Measurements from ENCODE around the gene ZNF658.
"Not testable (repeated sequence)": the region's sequence is repeated elsewhere in the genome, so short reads cannot be mapped to it uniquely, and the experiment has no call there.

The ZNF658 gene

DNA sequence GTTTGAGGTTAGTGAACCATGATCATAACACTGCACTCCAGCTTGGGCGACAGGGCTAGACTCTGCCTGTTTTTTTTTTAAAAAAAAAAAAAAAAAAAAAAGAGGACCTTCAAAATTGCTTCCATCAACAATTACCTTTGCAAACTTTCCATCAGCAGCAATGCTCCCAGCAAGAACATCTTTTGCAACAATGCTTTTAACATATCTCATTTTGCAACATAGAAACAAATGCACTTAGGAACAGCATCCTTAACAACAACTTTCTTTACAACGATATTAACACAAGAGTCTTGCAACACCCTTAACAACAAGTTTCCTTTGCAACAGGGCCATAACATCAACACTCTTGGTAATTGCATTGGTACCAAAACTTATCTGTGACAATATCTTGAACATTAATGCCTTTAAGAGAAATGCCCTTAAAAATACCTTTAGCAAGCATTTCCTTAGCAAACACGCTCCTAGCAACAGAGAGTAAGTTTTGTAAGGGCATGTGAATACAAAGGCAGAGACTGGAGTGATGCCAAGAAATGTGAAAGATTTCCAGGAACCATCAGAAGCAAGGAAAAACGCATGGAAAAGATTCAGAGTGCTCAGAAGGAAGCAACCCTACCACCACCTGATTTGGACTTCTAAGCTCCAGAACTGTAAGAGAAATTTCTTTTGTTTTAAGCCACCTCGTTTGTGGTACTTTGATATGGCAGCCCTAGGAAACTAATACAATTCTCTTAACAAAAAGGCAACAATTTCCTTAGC lies 42.1 kb downstream of the ZNF658 start:
- H3K36me3 ChIP-seq (replicated peaks); in situ Hi-C loops (cut with MboI; ENCODE audit: low sequenced_read_pairs); H3K9me3 ChIP-seq; H3K27me3 ChIP-seq (ENCODE audit: low read depth); H3K4me1 ChIP-seq; H3K4me3 ChIP-seq: not testable (repeated sequence)
- peak in 1 of 2 experiments; percentile 7 for DNase-seq (ENCODE audit: low spot score in 2 of 2)

DNA sequence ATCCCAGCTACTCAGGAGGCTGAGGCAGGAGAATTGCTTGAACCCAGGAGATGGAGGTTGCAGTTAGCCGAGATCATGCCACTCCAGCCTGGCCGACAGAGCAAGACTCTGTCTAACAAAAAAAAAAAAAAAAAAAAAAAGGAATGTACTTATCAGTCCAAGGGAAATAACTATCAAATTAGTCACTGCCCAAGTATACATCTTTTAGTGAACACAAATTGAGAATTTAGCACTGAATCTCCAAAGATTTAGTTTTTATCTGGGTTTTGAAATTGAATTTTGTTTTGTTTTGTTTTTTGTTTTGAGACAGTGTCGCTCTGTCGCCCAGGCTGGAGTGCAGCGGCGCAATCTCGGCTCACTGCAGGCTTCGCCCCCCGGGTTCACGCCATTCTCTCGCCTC lies 52.1 kb downstream of the ZNF658 start:
- in situ Hi-C loops (cut with MboI; ENCODE audit: low sequenced_read_pairs); H3K36me3 ChIP-seq (replicated peaks); H3K4me3 ChIP-seq; H3K27me3 ChIP-seq (ENCODE audit: low read depth); H3K9me3 ChIP-seq; DNase-seq (ENCODE audit: low spot score in 2 of 2); H3K4me1 ChIP-seq: not testable (repeated sequence)

Data from HAP-1 (cell line).